ENCODE measurements around the gene KNDC1. TPM values are rescaled to one million over a fixed set of nuclear protein-coding genes. Genes with fewer than 3 reads are reported as not detected.

KNDC1 gene
- total and polyA plus RNA-seq, 2 donors (not counting 3 experiments of a cell fraction or from before 2014, with no cell fraction given) = not detected

GRCh38 chr10:133115976-133116375, 44.0 kb upstream of the KNDC1 start:
- Histone ChIP-seq H3K9ac (replicated peaks; ENCODE audit: extremely low read depth, insufficient read depth, low read length) (no peak overlapping the region), H3K79me2 (ENCODE audit: control insufficient read depth, insufficient read depth, low read length) (no peaks in the 10 kb centered on the region), H3K36me3 (ENCODE audit: control insufficient read depth in 2 of 2, extremely low read depth in 1 of 2, insufficient read depth in 2 of 2, low read length in 2 of 2) (no peaks in the 10 kb centered on the region), H3K27ac (ENCODE audit: insufficient read depth, low read depth, low read length) (no peak overlapping the region), H2AFZ (ENCODE audit: low read depth, low read length) (no peak overlapping the region), H3K9me3 (replicated peaks; ENCODE audit: control insufficient read depth, insufficient read depth, low read length) (peaks cover 3% of the 10 kb centered on the region), H3K27me3 (ENCODE audit: control insufficient read depth in 2 of 2, insufficient read depth in 2 of 2, low read length in 2 of 2) (no peaks in the 10 kb centered on the region), H3K4me3 (replicated peaks in 1 of 3; ENCODE audit: insufficient read depth in 1 of 3, low read depth in 1 of 3, low read length in 3 of 3) (no peak overlapping the region), H4K20me1 (replicated peaks; ENCODE audit: control insufficient read depth, extremely low read depth, insufficient read depth, low read length) (no peaks in the 10 kb centered on the region), H3K4me1 (ENCODE audit: control insufficient read depth, extremely low read depth, insufficient read depth, low read length) (peaks cover under 1% of the 10 kb centered on the region), H3K4me2 (ENCODE audit: insufficient read depth, low read length) (no peak overlapping the region), H3K9me1 (replicated peaks; ENCODE audit: control insufficient read depth, extremely low read depth, insufficient read depth, low read length) (no peaks in the 10 kb centered on the region)
- FAIRE-seq (no peak), DNase-seq (ENCODE audit: low read depth, low spot score) (no peak)
- ChIA-PET CTCF (no interaction called here), POLR2A (no interaction called here)
- BruUV-seq (replicated peaks) = no TSS peak
- TF ChIP-seq GATA2 (IDR thresholded peaks at IDR 0.05; ENCODE audit: insufficient read depth, insufficient read length, low read depth, low read length) = no peak
- TF ChIP-seq POLR2A (IDR thresholded peaks at IDR 0.05; ENCODE audit: low read depth, low read length) = no peak
- TF ChIP-seq JUN (IDR thresholded peaks at IDR 0.05; ENCODE audit: borderline replicate concordance, insufficient read depth, insufficient read length, low read depth) = no peak
- no peak for TF ChIP-seq CTCF (IDR thresholded peaks at IDR 0.05; ENCODE audit: extremely low read depth in 1 of 2, insufficient read depth in 1 of 2, low read depth in 1 of 2, low read length in 2 of 2)
- TF ChIP-seq EZH2 (IDR thresholded peaks at IDR 0.05; ENCODE audit: borderline replicate concordance, low read depth, low read length, severe bottlenecking) = no peak
- TF ChIP-seq POLR2AphosphoS5 (IDR thresholded peaks at IDR 0.05; ENCODE audit: insufficient read depth, low read depth, low read length) = no peak
- no peak for TF ChIP-seq FOS (IDR thresholded peaks at IDR 0.05; ENCODE audit: borderline replicate concordance, insufficient read depth, low read length)
- intact Hi-C loops (cut with micrococcal nuclease) (no loop called here), dilution Hi-C loops (cut with MboI; ENCODE audit: extremely low pct_ligation_motif_present, low sequenced_read_pairs) (no loop called here)
